Measurements from ENCODE around the gene EVC2.

EVC2 gene

GRCh38 chr4:5708449-5709206 lies at the start of gene EVC2:
TSS of gene EVC2 (minus strand) at chr4:5708559. CDS start at chr4:5708513, 46 bp downstream.
- peak; percentile 12 for DNase-seq (ENCODE audit: low spot score)

DNA sequence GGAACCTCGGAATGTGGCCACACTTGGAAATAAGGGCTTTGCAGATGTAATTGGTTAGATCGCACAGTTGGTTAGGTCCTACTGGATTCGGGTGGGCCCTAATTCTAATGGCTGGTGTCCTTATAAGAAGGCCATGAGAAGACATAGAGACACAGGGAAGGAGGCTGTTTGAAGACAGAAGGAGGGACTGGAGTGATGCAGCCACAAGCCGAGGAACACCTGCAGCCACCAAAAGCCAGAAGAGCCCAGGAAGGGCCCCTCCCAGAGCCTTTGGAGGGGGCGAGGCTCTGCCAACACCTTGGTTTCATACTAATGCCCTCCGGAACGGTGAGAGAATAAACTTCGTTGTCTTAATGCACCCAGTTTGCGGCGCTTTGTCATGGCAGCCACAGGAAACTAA lies 49.6 kb upstream of the EVC2 start:
- no peak for DNase-seq (ENCODE audit: low spot score)

GRCh38 chr4:5757536-5757935 lies 49.2 kb upstream of the EVC2 start:
- no peak for DNase-seq (ENCODE audit: low spot score)

GRCh38 chr4:5757091-5757490 lies 48.7 kb upstream of the EVC2 start:
- DNase-seq (ENCODE audit: low spot score), result no peak

DNA sequence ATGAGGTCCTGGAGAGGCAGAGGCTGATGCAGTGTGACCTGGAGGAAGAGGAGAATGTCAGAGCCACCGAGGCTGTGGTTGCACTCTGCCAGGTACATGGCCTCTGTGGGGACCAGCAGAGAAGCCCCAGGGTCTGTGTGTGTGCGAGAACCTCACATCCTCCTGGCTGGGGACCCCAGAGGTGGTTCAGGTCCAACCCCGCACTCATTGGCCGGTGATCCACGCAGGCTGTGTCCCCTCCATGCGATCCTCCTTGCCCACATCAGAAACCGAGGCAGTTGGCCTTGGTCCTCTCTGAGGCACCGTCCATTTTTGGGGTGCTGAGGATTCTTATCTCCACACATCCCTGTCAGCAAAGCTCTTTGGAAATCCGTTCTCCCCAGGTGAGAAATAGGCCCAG lies 47.9 kb upstream of the EVC2 start:
- no peak for DNase-seq (ENCODE audit: low spot score)

DNA sequence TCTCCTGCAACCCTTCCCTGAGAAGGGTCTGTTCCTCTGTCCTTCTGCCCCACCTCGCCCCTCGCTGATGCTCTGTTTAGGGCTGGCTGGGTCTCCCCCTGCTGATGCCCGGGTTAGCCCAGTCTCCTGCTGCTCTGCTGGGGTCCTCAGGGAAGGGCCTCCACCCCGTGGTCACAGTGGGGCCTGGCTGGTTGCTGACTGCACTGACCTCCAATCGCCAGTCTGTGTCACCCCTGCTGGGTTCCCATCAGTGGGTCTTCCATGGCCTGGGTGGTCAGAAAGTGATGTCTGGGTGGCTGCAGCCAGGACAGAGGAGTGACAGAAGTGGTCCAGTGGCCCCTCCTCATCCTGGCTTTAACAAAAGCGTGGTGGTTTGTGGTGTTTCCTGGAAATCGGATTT lies 47.3 kb upstream of the EVC2 start:
- DNase-seq (ENCODE audit: low spot score), result no peak

DNA sequence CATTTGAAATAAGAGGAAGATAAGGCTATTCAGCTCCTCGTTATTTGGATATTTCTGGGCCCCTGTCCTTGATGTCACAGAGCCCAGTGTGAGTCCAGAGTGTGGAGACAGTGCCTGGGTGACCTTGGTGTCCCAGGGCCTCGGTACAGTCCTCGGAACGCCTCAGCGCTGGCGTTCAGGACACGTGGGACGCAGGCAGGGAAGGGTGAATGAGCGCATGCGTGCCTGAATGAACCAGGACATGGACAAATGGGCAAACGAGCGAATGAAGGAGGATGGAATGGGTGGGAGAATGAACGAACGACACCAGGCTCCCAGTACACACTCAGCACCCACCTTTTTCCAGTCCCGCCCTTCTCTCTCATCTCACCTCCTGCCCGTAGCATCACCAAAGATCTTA lies 46.8 kb upstream of the EVC2 start:
- DNase-seq (ENCODE audit: low spot score), result no peak

GRCh38 chr4:5754529-5754881 lies 46.1 kb upstream of the EVC2 start:
- DNase-seq (ENCODE audit: low spot score), result no peak

- DNase-seq (ENCODE audit: low spot score), result no peak
Measured at GRCh38 chr4:5753766-5754528, 45.6 kb upstream of the EVC2 start.

- DNase-seq (ENCODE audit: low spot score), result no peak
Measured at GRCh38 chr4:5753366-5753765, 45.0 kb upstream of the EVC2 start.

DNA sequence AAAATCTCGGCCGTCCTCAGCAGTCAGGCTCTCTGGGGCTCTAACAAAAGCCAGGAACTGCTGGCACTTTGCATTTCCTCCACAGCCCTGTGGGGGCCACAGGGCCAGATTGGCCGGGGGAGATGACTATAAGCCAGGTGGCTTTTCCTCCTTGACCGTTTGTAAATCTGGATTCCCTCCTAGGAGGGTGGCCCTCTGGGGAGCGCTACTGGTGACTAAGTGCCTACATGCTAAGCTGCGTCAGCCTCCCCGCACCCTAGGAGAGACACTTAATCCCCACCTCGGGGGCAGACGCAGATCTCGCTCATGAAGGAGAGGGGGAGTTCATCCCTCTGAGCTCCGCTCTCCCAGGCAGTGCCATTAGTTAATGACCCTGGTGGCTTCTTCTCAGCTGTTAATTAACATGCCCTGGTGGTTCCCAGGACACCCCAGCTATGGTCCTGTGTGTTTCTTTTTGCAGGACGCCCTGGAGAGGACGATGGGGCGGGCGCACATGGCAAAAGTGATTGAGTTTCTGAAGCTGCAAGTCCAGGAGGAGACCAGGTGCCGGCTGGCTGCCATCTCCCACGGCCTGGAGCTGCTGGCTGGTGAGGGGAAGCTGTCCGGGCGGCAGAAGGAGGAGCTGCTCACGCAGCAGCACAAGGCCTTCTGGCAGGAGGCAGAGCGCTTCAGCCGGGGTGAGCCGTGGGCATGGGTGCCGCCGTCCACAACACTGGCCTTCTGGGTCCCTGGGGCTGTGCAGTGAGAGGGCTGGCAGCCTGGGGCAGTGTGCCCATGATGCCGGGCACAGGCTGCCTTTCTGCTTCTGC lies 44.2 kb upstream of the EVC2 start:
- no peak for DNase-seq (ENCODE audit: low spot score)

DNA sequence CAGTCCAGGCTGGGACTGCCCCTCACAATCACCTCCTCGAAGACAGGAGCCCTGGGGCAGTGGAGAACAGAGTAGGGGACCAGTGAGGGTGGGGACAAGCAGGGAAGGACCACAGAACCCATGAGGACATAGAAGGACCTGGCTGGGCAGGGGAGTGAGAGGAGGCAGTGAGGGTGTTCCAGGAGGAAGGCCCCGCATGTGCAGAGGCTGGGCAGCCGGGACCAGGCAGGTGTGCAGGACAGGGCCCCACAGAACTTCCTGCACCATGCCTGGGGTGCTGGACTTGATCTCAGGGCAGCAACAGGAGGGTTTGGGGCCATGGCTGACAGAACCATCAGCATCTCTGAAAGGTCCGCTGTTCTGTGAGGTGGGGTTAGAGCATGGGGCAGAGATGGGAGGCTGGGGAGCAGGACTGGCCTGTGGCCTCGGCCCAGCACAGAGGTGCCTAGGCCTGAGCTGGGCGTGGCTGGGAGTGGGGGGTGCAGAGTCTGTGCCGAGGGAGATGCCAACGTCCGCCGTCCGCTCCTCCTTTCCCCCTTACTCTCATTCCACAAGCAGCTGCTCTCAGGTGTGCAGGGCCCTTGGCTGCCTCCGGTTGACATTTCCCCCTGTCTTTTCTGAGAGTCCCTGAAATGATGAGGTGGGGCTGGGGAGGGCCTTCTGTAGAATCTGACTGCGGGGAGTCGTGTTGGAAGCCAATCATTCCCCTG lies 43.5 kb upstream of the EVC2 start:
- DNase-seq (ENCODE audit: low spot score), result no peak

DNA sequence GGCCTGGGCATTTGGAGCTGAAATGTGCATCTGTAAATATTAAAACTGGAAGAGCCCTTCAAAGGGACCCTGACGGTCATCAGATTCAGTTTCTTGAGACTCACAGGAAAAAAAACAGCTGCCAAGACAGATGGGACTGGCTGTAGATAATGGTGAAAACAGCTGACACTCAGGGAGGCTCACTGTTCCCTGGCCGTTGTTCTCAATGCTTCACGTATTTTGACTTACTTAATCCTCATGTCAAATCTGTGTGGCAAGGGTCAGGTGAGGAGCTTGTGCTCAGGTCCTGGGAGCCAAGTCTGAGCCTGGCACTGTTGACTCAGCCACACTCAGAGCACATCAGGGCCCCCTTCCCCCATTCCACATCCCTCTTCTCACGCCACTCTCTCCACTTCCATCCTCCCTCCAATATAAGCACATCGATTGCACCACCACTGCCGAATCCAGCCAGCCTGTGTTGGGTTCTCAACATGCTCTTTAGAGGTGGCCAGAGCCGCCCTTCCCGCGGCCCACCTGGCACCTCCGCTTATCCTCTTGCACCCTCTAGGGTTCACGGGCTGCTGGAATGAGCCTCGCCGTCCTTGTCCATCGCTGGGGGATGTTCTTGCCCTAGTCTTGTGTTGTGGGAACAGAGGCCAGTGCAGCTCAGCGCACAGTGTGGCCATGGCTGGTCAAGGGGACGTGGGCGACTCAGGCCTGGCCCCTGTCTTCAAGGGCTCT lies 42.7 kb upstream of the EVC2 start:
- DNase-seq (ENCODE audit: low spot score), result no peak

GRCh38 chr4:5750052-5750945 lies 41.9 kb upstream of the EVC2 start:
- DNase-seq (ENCODE audit: low spot score), result no peak

- no peak for DNase-seq (ENCODE audit: low spot score)
Measured at GRCh38 chr4:5749568-5749967, 41.2 kb upstream of the EVC2 start.

DNA sequence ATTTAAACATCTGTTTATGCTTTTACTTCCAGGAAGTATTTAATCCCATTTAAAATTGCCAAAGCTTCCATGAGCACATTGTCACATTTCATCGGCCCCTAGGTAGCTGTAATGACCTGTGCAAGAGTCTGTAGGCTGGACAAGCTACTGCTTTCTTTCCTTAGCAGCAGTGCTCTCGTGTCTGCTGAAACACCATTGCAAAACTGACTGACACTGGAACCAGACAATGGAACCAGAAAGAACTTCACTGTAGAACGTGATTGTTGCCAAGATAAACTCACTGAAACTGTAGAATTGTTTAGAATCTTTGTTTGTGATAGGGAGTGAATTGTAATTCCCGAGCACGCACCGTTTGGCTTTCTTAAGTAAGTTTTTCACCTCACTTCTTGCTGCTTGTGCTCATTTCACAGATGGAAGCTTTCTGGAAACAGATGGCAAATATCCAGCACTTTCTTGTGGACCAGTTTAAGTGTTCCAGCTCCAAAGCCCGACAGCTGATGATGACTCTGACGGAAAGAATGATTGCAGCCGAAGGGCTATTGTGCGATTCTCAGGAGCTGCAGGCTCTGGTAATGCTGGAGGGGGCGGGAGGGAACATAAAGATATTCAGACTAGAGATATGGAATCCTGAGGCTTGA lies 39.5 kb upstream of the EVC2 start:
- DNase-seq (ENCODE audit: low spot score), result no peak

GRCh38 chr4:5746829-5747737 lies 38.7 kb upstream of the EVC2 start:
- no peak for DNase-seq (ENCODE audit: low spot score)

- DNase-seq (ENCODE audit: low spot score), result no peak
Measured at GRCh38 chr4:5746250-5746649, 37.9 kb upstream of the EVC2 start.

DNA sequence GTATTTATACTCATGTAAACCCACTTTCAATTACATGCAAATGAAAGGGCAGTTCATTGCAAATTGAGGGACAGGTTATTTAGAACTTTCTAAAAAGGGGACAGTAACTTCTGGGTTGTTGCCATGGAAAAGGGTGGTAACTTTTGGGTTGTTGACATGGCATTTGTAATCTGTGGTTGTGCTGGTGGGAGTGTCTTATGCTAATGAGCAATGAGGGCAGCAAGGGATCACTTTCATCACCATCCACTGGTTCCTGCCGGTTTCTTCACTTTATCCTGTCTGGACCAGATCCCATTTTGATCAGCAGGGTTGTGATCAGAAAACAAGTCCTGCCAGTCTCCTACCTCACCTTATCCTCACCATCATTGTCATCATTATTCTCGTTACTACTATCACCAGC lies 34.6 kb upstream of the EVC2 start:
- no peak for DNase-seq (ENCODE audit: low spot score)

All from globus pallidus (tissue), 1 donor.